Hematopoietic multipotent progenitor cell treated with erythropoietin and hydrocortisone succinate and interleukin-3 and kit ligand, for 17 days (in vitro differentiated cells): ENCODE results near the gene RNGTT.
A peak's percentile ranks its signal among the peaks of the same experiment; 100 is the strongest.
"Not testable (repeated sequence)": the region's sequence is repeated elsewhere in the genome, so short reads cannot be mapped to it uniquely, and the experiment has no call there.

Experiments
- DNase-seq: peaks from one replicate; pipeline ENCODE4 v3.0.0-alpha.2; 2015; ENCODE audit warnings: low spot score

The RNGTT gene

DNA sequence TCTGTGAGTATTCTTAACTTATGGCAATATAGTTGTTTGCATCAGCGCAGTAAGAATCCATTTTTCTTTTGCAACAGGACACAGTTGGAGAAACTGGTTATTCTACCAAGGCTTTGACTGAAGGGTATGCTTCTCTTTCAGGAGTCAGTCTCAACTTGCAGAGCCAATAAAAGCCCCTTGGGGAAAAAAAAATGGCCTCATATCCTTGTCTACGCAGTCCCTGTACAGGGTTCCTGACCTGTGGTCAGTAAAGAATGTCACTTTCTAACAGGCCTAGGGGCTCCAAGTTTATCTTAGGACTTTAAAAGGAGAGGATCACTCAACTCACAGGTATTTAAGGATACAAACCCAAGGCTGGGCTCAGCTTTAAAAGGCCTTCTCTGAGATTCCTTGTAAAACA, 6.9 kb upstream of the RNGTT start:
- no peak for DNase-seq

DNA sequence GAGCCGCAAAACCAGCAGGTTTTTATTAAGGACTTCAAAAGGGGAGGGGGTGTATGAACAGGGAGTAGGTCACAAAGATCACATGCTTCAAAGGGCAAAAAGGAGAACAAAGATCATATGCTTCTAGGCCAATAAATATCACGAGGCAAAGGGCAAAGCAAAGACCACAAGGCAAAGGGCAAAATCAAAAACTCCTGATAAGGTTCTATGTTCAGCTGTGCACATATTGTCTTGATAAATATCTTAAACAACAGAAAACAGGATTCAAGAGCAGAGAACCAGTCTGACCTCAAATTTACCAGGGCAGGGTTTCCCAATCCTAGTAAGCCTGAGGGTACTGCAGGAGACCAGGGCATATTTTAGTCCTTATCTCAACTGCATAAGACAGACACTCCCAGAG, 5.8 kb upstream of the RNGTT start:
- DNase-seq, result not testable (repeated sequence)

DNA sequence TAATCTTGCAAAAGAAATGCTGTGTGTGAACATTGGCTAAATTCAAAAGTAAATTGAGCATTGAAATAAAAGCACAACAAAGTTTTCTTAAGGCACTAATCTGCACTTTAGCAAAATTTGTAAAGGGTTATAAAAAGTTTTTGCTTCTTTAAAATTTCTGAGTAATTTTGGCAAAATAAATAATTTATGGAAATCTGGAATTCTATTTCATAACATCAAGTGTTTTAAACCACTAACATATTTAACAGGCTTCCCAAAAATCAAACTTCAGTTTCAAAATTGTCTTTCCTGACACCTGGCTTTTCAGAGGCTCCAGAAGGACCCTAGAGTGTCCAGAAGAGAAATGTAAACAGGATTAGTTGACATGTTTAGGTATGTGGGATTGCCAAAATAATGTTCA, 4.5 kb upstream of the RNGTT start:
- no peak for DNase-seq

DNA sequence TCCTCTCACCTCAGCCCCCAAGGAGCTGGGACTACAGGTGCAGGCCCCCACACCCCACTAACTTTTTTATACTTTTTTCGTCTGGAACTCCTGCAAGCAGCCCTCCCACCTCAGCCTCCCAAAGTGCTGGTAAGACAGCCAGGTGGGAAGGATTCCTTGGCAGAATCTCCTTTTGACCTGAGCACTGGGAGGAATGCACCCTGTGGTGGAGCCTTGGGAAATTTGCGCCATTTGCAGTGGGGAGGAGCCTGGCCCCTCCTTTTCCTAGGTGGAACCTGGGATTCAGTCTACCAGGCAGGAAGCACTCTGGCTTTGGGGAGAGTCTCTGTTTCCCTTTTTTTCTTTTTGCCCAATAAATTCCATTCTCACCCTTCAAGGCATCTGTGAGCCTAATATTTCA, 2.3 kb upstream of the RNGTT start:
- DNase-seq, result no peak

DNA sequence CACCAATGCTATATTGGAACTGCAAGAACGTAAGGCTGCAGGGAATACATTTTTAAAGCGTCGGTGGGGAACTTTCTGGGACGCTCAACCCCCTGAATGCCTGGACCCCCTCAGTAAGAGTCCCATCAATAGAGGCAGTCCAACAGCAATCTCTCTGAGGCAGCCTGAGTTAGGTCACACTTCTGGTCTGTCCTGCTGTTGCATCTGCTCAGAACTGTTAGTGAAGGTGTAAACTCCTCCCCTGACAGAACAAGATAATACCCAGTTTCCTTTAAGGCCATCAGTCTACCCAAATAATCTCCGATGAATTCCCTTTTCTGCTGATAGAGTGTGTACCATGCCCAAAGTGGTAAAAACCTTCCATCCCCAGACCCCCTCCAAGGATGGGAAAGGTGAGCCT, 1.1 kb upstream of the RNGTT start:
- DNase-seq, result no peak

DNA sequence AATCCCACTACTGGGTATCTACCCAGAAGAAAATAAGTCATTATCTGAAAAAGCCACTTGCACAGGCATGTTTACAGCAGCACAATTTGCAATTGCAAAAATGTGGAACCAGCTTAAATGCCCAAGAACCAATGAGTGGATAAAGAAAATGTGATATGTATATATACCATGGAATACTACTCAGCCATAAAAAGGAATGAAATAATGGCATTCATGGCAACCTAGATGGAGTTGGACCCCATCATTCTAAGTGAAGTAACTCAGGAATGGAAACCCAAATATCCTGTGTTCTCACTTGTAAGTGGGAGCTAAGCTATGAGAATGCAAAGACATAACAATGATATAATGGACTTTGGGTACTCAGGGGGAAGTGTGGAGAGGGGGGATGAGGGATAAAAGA, 4.6 kb downstream of the RNGTT start:
- no peak for DNase-seq

DNA sequence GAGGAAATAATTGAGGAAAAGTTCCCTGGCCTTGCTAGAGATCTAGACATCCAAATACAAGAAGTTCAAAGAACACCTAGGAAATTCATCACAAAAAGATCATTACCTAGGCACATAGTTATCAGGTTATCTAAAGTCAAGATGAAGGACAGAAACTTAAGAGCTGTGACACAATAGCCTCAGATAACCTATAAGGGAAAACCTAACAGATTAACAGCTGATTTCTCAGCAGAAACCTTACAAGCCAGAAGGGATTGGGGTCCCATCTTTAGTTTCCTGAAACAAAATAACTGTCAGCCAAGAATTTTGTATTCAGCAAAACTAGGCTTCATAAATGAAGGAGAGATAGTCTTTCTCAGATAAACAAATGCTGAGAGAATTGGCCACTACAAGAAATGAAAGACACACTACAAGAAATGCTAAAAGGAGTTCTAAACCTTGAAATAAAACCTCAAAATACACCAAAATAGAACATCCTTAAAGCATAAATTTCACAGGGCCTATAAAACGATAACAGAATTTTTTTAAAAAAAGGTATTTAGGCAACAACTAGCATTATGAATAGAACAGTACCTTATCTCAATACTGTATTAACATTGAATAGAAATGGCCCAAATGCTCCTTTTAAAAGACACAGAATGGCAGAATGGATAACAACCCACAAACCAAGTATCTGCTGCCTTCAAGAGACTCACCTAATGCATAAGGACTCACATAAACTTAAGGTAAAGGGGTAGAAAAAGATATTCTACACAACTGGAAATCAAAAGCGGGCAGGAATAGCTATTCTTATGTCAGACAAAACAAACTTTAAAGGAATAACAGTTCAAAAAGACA, 9.7 kb downstream of the RNGTT start:
- no peak for DNase-seq

DNA sequence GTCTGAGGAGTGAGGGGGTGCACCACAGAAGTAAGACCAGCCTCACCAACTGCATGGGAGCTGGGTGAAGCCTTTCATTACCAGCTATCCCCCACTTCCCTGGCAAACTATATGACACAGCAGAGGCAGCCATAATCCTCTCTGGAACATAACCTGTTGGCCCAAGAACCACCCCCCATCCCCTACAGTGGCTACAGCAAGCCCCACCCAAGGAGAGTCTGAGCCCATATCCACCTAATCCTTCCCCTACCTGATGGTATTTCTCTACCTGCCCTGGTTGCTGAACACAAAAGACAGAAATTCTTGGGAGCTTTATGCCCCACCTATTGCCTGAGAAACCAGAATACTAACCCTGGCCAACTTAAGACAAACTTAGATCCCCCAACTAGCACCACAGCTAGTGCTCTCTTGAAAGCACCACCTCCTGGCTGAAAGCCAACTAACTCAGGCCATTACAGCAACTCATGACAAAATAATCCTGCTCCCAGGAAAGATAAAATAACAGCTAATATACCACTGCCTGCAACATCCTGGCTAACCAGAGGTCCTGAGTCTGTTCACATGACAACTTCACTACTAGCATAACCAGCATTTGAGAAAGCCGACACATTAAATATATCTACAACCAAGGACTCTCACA, 11.2 kb downstream of the RNGTT start:
- peak; percentile 34 for DNase-seq

DNA sequence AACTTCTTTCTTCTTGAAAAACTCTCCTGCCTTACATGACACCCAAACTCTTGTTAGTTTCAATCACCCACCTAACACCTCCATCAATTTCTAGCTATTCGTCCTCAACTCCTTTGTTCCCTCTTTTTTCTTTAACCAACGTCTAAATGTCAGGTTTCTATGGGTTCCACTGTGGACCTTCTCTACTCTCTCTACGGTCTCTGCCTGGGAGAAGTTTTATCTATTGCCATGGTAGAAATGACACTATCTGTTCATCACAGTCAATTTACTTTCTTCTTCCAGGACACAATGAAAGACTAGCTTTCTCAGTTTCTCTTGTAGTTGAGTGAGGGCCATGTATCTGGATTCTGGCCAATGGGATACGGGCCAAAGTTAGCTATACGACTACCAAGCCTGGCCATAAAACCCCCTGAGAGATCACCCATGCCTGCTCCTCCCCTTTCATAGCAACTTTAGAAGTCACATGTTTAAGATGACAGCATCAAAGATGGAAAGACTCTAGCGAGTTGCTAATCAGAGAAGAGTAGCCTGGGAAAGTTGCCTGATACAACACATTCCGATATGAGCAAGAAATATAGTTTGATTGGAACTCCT, 17.9 kb downstream of the RNGTT start:
- DNase-seq, result no peak

DNA sequence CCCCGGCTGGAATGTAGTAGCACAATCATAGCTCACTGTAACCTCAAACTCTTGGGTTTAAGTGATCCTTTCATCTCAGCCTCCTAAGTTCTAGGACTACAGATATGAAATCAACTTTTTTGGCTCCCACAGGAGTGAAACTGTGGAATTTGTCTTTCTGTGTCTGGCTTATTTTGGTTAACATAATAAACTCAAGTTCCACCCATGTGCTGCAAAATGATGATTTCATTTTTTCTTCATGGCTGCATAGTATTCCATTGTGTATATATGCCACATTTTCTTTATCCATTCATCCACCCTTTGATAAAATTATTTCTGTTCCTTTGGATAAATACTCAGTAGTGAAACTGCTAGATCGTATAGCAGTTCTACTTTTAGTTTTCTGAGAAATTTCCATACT, 29.9 kb downstream of the RNGTT start:
- DNase-seq, result no peak

DNA sequence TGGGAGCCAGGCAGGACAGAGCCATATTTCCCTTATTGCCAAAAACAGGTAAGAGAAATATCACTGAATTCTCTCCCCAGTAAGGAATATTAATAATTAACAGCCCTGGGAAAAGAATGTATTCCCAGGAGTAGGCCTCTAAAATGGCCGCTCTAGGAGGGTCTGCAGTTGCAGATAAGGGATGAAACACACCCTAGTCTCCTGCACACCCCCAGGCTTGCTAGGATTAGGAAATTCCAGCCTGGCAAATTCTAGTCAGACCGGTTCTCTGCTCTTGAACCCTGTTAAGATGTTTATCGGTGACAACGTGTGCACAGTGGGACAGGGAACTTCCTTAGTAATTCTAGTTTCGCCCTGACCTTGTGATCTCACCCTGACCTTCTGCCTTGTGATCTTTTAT, 31.4 kb downstream of the RNGTT start:
- DNase-seq, result not testable (repeated sequence)

DNA sequence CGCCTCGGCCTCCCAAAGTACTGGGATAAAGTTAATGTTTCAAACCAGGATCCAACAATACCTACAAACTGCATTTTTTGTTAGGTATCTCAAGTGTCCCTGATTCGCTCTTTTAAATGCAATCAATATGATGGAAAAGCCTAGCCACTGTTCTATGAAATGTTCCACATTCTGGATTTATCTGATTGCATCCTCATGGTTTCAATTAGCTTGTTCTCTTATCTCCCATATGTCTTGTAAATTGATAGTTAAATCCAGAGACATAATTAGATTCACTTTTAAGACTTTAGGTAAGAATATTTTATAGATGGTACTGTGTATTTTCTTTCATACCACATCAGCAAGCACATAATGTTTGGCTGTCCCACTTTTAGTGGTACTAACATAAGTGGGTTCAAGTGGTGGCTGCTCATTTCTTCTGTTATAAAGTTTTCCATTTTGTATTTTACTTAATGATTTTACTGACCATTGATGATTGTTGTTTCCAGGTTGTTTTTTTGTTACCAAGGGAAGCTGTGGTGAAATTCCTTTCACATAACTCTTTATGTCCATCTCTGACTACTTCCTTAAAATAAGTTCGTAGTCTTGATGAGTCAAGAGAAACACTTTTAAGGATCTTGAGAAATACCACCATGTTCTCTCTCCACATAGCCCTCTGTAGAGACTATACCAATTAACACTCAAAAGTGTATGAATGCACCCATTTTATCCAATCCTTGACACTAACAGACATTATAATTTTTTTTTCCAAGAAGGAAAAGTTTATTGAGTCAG, 40.5 kb downstream of the RNGTT start:
- DNase-seq, result no peak

DNA sequence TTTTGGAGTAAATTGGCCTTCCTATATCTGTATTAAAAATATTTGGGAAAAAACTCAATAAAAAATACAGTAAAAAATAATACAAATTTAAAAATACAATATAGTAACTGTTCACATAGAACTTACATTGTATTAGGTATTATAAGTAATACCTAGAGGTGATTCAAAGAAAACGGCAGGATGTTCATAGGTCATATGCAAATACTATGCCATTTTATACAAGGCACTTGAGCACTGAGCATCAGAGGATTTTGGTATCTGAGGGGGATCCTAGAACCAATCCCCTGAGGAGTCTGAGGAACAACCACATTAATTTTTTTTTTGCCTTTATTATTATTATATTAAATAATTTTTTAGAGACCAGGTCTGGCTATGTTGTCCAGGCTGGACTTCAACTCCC, 41.7 kb downstream of the RNGTT start:
- DNase-seq, result no peak

DNA sequence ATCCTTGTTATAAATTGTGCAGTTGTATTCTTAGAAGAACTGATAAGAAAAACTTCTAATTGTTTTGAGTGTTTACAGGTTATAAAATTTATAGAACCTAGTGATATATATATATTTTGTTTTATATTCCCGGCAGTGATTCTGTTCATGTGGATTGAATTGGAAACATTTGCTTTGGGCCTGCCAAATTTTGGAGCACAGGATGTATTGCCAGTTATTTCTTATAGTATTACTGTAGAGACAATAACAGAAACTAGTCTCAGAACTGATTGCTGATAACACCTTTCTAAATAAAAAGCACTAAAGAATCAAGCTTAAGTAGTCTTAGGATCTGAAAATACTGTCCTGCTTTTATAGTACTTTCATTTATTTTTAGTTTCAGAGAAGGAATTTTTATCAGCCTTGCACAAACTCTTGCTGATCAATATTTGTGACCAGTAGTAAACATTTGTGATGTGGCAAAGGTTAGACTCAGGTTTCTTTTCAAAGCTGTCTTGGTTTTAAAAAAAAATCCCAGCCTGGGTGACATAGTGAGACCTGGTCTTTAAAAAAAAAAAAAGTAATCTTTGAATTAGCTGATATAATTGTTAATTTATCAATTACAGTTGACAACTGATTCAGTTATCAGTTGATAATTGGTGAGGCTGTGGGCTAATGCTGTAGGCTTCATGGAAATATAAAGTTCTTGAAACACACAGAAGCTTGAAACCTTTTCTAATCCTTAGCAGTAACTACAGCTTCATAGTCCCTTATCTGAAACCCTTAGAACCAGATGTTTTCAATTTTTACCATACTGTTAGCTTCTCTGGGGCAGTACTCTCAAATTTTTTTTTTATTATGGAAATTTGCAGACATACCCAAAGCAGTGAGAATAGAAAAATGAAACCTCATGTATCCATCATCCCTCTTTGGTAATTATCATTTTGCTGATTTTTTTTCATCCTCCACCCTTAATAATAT, 42.4 kb downstream of the RNGTT start:
- DNase-seq, result no peak

DNA sequence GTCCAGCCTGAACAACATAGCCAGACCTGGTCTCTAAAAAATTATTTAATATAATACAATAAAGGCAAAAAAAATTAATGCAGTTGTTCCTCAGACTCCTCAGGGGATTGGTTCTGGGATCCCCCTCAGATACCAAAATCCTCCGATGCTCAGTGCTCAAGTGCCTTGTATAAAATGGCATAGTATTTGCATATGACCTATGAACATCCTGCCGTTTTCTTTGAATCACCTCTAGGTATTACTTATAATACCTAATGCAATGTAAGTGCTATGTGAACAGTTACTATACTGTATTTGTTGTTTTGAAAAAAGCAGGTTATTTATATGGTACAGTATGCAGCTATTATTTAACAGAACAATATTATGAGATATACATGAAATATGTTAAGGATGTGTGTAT, 43.3 kb downstream of the RNGTT start:
- no peak for DNase-seq

DNA sequence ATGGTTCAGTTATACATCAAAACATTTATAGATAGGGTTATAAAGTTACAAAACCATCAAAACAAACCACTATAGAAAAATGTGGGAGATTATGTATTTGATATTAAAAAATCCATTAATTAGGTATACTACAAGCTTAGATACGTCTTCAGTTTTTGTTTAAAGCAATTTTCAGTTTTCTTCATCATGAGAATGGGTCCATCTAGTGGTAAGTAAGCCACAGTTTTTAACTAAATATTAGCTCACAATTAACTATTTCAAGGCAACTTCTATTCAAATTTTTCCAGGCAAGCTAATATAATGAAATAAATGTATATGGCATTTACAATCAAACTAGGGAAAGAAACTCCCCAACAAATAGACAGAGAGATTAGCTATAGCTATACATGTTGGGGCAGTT, 44.4 kb downstream of the RNGTT start:
- DNase-seq, result no peak

DNA sequence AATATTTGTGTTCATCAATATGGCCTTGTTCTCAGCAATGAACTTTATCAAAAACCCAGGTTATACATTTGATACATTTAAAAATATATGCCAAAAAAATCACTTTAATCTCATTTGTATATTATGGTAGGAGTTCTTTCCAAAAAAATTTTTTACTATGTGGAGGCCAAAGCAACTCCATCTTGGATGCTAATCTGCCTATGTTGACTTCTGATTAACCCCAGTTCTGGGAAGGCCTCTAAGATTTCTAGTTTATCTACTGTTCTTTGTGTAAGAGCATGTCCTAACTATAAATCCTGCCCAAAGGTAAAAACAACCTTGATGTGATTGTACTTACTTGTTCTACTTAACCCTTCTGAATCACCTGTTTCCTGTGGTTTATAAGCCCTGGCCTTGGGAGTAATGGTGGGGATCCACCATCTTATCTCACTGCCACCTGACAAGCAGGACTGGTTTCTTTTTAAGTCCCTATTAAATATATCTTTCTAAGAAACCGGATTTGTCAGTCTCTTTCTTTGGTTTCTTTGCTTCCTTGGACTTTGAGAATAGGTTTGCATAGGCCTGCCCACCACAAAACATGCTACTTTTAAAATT, 46.7 kb downstream of the RNGTT start:
- DNase-seq, result no peak

DNA sequence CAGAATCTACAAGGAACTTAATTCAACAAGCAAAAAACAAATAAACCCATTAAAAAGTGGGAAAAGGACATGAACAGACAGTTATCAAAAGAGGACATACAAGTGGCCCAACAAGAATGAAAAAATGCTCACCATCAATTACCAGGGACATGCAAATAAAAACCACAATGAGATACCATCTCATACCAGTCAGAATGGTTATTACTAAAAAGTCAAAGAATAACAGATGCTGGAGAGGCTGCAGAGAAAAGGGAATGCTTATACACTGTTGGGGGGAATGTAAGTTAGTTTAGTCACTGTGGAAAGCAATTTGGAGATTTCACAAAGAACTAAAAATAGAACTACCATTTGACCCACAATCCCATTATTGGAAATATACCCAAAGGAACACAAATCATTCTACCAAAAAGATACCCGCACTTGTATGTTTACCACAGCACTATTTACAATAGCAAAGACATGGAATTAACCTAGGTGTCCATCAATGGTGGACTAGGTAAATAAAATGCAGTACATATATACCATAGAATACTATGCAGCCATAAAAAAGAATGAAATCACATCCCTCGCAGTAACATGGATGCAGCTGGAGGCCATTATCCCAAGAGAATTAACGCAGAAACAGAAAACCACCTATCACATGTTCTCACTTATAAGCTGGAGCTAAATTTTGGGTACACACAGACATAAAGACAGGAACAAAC, 48.4 kb downstream of the RNGTT start:
- DNase-seq, result no peak

DNA sequence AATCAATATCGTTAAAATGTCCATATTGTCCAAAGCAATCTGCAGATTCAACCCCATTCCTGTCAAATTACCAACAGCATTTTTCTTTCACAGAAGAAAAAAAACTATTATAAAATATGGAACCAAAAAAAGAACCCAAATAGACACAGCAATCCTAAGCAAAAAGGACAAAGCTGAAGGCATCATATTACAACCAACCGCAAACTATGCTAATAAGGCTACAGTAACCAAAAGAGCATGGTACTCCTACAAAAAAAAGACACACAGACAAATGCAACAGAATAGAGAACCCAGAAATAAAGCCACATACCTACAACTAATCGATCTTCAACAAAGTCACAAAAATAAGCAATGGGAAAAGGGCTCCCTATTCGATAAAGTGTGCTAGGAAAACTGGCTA, 49.2 kb downstream of the RNGTT start:
- DNase-seq, result no peak

DNA sequence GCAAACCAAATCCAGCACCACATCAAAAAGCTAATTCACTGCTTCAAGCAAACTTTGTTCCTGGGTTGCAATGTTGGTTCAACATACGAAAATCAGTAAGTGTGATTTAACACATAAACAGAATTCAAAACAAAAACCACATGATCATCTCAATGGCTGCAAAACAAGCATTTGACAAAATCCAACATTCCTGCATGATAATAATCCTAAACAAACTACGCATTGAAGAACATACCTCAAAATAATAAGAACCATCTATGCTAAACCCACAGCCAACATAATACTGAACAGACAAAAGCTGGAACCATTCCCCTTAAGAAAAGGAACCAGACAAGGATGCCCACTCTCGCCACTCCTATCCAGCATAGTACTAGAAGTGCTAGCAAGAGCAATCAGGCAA, 49.9 kb downstream of the RNGTT start:
- DNase-seq, result no peak
